Stimulated activated CD4-positive, alpha-beta T cell treated with anti-CD3 and anti-CD28 coated beads, Interleukin-1b, Interleukin-23, amount 100 ng/mL, for 4 hours (primary cell): Measurements from ENCODE around the gene CDYL2.

Experiments
- DNase-seq, 2 donors: peaks; one replicate each; pipeline ENCODE4 v3.0.0-alpha.2; 2020; ENCODE audit warnings: low read depth in 2 of 2

CDYL2 gene

DNA sequence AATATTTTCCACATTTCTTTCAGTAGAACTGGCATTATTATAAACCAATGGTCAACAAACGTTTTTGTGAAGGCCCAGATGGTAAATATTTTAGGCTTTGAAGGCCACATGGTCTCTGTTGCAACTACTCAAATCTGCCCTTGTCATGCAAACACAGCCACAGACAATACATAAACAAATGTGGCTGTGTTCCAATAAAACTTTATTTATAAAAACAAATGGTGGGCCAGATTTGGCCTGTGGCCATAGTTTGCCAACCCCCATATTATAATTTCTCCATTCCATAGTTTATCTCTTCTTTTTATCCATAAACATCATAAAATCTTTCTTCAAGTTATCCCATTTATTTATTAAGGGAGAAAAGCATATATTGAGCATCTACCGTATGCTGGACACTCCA lies 98.8 kb downstream of the CDYL2 start:
- no peak for DNase-seq

DNA sequence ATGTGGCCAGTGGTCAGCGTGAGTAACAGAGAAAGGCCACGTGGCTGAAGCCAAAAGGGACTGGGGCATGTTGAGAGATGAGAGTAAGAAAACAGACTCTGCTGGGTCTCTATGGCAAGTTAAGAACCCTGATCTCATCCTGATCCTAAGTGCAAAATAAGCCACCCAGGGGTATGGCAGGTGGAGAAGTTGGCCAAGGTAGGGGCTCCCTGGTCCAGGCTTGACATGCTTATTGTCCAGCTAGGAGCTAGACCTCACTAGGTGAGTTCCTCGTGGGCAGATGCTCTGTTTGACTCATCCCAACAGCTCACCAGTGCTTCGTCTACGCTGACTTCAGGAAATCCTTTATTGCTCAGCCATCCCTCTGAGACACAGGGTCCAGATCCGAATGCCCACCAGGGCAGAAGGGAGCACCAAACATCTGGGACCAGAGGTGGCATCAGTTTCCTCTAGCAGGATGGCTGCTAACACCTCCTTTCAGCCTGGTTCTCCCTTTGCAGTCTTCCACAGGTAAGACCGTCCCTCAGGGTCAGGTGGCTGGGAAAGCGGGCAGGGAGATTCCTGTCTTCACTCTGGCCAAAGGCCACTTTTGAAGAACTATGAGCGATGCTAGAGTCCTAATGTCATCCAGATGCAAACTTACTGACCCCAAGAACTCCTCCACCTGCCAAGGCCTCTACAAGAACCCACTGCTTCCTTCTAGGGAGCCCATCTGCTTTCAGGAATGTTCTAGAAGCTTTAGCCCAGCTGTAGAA lies 99.5 kb downstream of the CDYL2 start:
- DNase-seq: no peak

DNA sequence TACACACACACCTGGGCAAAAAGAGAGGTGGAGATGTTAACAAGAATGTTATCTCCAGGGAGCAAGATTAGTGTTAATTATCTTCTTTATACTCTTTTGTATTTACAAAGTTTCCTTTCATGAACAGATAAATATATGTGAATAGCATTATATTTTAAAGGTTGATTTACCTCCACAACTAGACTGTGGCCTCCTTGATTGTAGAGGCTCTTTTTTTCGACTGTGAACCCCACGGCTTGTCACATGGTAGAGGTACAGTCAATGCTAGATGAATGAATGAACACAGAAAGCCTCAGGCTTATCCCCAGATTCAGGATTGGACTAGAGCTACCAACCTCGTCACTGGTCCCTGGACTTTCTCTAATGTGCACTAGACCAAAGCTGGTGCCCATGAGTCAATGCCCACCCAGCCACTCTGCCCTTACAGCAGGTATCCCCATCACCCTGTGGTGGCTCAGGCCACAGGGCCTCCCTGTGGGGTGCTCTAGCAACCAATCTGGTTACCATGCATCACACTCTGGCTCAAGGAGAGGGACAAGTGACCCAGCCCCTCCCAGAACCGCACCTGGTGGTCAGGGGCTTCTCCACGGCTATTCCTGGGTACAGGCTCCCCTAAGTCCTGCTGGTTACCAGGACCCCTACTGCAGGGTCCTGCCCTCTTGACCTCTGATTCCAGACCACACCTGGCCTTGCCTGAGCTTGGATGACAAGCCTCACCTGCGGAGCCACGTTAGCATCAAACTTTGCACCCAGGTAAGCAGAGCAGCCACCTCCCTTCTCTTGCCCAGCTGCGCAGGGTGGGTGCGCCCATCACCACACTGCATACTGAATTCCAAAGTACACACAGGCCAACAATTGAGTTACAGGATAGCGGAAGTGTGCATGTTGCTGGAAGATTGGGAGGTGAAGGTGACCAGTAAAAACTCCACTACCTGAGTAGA lies 101.0 kb downstream of the CDYL2 start:
- no peak for DNase-seq

DNA sequence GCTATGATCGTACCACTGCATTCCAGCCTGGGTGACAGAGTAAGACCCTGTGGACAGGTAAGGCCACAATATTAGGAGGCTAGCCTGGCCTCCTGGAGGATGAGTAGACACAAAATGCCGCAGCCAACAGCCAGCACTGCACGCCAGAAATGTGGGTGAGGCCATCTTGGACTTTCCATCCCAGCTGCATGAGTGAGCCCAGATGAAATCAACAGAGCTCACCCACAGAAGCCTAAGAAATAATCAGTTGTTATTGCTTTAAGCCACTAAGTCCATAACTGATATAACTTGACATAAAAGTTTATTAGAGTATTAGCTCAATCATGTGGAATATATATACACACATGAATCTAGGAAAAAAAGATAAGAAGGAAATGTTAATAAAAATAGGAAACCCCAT lies 101.7 kb downstream of the CDYL2 start:
- DNase-seq: no peak

DNA sequence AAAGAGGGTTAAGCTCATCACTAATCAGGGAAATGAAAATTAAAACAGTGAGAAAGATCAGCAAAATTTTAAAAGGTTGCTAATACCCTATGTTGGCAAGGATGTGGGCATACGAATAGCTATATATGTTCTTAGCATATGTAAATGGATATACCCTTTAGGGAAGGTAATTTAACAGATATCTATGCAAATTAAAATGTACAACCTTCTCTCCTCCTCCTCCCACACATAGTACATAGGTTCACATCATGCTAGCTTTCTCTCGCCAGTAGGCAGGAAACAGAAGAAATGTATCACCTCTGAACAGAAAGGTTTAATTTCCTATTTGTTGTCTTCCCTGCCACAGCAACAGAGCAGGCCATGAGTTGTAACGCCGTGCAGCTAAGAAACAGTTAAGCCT lies 103.8 kb downstream of the CDYL2 start:
- DNase-seq: no peak

DNA sequence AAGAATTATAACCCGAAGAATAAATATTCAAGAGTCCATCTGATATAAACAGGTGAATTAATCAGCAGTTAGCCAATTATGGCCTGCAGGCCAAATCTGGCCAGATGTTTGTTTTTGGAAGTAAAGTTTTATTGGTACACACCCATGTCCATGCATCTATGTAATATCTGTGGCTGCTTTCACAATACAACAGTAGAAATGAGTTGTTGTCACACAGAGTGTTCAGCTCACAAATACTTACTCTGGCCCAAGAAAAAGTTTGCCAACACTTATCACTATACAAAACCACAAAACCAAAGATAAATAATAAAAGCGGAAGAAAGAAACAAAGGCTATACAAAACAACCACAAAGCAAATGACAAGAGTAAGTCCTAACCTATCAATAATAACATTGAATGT lies 109.4 kb downstream of the CDYL2 start:
- no peak for DNase-seq

DNA sequence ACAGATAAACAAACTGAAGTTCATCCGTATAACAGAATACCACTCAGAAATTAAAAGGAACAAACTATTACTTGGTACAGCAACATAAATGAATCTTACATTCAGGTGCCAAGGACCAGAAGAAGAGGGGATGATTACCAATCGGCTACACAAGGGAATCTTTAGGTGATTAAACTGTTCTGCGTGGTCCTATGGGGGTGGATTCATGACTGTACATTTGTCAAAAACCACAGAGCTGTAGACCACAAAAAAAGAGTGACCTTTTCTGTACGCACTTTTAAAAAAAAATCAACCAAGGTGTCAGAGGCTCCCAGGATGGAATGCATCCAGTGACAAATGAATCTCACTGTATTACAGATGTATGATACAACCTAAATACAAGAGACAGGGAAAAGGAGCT lies 110.8 kb downstream of the CDYL2 start:
- DNase-seq: no peak

DNA sequence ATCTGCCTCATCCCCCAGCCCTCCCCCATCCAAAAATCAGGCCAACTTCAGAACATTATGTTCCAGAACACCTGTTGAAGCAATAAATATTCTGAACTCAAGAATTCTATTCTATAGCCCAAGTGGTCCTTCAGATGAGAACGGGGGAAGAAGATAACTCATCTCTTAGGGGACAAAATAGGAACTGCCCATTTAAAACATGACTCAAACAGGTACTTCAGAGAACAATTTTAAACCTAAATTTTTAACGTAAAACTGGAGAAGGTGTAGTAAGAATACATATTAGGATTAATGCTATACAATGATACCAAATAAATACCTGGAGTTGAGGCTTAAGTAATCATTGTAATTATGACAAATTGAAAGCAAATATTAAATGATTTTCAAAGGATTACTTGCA lies 112.1 kb downstream of the CDYL2 start:
- DNase-seq: no peak

DNA sequence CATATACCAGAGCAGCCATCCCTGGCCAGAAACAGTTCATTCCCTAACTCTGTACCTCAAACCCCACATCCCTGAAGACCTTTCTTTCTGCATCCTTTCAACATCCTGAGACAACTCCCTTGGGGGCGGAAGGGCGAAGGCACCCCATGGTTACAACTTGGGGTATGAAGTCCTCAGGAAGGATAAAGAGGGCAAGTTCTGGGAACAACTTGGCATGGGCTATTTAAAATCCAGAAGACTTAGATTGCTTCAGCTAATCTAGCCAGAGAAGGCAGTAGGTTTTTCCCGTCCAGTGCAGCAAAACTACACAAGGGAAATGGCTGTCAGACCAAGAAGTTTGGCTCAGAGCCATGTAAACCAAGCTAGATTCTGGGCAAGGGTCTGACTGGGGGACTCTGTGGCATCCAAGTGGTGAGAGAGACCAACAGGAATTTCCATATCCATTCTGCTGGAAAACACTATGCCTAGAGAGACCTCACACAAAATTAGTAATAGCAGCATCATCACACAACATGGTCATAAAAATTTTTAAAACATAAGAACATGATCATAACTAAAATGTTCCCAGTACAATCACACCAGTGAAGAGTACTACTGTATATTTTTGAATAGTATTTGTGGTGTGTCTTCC lies 113.2 kb downstream of the CDYL2 start:
- no peak for DNase-seq

DNA sequence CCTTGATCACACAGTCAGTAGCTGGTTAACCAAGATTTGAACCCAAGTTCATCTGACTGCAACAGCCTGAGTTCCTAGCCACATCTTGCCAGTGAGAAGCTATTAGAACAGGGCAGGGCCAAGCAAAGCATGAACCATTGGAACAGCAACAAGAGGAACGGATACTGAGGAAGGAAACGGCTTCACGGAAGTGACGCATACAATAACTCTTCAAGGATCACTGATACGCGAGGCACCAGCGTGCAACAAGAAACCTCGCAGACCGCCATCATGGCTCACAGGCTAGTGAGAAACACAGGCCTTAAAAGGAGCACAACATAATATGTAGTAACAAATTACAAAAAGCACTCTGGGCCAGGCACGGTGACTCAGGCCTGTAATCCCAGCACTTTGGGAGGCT lies 114.9 kb downstream of the CDYL2 start:
- DNase-seq: no peak

DNA sequence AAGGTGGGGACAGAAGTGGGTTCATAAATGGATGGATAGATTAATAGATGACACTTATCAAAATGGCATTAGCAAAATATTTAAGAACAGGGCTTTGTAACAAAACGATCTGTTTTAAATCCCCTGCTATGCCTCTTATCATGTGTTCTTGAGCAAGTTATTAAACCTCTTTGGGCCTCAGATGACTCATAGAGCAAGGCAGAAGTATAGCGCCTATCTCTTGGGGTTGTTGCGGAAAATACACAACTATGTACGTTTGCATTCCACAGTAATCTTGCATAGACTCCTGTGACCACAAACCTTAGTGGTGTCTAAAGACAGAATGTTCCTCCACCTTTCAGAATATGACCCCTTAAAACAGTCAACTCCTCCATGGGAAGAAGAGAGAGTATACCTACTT lies 116.8 kb downstream of the CDYL2 start:
- DNase-seq: no peak

DNA sequence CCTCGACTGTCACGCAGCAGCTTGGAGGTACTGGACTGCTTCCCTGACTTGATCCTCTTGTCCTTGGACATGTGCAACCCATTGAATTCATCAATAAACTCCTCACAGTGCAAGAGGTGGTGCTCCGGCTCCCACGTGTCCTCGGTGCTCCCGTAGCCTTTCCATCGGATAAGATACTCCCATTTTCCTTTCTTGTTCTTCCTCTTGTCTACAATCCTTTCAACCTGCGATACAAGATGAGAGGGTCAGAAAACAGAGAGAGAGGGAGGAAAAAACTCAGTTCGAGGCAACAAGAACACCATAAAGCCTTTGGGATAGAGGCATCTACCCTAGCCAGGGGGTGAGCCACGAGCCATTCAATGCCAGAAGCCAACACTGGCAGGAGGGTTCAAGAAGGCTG lies 119.5 kb downstream of the CDYL2 start:
- DNase-seq: no peak

DNA sequence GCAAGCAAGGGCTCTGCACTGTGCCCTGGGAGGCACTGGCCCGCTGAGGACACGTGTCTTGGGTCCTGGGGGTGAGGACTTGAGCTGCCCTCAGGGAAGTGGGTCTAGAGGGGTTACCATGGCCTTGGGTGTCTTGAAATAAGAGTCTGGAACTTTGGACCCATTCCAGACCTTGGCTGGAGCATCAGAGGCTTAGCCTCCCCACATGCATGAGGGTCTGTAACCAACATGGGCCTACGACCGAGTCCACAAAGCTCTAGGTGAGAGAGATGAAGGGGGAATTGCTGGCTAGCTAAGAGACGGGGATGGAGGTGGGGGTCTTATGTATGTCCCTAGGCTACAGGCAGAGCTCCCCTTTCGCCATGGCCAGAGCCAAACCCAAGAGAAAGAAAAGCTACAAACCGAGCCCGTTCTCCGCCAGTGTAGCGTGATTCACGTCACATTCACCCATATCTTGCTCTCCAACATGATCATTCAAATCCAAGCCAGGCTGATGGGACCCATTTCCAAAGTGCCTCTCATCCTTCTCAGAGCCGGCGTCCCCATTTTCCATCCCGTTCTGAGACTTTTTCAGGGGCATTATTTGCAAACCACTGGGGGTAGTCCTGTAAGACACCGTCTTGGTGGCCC lies 120.1 kb downstream of the CDYL2 start:
- no peak for DNase-seq

DNA sequence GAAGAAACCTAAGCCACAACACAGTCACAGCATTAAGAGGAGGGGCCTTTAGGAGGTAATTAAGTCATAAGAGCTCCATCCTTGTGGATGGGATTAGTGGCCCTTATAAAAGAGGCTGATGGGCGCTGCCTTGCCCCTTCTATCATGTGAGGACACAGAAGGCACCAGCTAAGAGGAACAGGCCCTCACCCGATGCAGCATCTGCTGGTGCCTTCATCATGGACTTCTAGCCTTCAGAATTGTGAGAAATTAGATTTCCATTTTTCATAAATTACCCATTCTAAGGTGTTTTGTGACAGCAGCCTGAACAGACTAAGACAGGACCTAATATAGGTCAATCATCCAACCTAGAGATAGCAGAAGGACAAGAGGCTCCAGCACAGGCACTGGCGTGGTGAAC lies 120.8 kb downstream of the CDYL2 start:
- no peak for DNase-seq

DNA sequence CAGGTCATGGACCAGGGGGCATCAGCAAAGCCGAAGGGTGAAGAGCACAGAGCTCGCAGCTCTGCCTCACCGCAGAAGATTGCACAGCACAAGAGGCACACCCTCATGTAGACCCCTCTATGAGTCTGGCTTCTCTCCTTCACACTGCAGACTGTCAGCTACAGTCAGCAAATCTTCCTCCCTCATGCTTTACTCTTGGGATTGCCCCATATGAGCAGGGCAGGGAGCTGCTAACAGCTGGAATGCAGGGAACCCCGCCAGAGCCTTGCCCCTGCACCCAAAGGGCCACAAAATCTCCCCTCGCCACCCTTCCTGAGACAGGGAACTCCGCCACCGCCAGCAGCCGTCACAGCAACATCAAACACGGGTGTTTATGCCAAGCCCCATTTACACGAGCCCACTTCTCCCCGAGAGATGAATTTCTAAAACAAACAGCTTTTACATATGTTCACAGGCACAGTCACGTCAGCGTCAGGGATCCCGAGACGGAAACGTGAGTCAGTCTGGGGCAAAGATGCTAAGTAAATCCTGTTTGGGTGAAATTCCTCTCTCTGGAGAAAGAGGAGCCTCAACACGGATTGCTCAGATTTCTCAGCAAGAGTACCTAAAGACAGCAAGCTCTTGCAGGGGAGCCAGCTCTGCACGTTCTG lies 121.9 kb downstream of the CDYL2 start:
- DNase-seq: no peak

DNA sequence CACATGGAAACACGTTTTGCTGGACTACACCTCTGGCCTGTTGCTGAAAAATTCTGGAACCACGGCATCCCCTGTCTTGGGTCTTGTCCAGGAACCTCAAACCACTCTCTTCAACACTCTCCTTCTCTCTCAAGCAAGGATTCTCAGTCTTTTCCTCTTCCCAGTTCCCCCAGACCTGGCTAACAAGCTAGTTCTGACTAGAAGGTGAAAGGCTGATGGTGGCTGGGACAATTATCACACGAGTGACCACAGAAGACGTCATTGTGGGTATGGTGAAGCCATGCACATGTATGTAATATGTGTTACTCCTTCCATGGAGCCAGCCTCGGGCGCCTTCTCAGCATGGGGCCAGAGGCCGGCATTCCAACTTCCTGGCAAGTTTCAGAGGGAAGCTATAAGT lies 123.0 kb downstream of the CDYL2 start:
- no peak for DNase-seq

DNA sequence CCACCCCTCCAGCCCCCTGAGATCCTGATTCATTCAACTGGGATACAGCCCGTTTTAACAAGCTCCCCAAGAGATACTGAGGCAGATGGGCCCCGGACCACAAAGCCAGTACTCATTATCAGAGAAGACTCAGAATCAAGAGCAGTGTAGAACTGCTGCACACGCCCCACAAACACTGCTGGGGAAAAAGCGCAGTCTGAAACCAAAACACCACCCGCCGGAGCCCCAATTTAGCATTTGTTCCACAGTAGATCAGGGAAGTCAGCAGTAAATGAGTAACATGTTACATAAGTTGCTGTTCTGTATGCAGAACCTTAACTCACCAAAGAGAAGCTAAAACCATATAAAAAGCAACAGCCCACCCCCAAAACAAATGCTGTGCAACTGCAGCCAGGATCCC lies 123.6 kb downstream of the CDYL2 start:
- DNase-seq: no peak

DNA sequence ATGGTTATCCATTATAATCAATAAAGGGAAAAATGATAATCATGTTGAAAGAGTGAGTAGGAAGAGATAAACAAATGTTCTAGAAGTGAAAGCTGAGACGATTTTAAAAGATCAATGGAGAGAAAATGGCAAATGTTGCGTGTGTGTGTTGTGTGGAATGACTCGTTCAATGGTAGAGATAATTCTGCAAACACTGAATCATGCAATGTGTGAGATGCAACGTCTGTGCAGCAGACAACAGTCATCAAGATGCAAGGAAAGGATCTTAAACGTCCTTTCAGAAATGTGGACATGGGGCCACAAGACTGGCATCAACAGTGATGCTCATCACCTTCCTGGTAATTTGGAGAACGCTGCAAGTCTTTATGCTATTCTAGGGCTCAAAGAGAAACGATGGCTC lies 124.4 kb downstream of the CDYL2 start:
- DNase-seq: no peak

DNA sequence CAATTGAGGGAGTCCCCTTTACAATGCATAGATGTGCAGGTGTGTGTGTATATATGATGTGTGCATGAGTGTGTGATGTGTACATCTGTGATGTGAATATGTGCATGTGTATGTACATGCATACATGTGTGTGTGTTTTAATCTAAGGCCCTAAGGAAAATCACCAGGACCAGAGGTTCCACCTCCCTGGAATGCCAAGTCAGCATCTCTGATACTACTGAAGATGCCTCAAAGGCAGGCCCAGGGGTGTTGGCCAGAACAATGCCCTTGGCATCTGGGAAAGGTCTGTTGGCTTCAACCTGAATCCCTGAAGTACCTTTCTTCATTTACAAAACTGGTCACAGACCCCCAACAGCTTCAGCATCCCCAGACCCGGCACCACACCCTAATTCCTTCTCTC lies 129.5 kb downstream of the CDYL2 start:
- DNase-seq: no peak

DNA sequence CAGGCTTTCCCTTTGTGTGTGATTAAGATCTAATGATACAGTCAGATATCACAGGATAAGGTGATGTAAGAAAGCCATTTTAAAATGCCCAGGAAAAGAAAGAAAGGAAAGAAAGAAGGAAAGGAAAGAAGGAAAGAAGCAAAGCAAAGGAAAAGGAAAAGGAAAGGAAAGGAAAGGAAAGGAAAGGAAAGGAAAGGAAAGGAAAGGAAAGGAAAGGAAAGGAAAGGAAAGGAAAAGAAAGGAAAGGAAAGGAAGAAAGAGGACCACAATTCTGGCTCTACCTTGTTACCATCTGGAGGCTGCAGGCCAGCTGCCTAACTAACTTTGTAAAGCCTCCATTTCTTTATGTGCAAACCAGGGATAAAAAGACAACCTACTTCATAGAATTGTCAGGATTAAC lies 132.0 kb downstream of the CDYL2 start:
- DNase-seq: no peak

DNA sequence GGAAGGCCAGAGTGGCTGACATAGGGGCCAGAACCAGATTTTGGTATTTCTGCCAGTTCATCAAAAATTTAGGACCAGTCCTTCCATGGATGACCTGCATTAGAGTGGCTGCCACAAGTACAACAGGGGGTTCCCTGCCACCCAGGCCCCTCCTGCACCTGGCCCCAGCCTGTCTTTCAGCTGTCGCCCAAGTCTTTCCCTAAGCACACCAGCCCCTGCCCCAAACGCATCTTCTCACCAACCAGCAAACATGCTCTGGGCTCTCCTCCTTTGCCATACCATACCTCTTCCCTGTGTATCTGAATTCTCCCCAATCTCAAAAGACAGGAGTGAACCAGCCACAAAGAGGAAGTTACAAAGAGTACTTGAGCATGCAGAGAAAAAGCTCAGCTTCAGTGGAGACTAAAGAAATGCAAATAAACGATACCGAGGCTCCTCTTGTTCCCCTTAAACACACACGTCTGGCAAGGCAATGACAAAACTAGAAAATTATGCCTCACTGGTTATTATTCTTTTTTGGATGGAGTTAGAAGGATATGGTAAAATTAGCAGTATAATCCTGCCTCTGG lies 133.0 kb downstream of the CDYL2 start:
- DNase-seq: no peak
